CD14-positive monocyte (primary cell): ENCODE data around the gene CETP. TPM values are rescaled to one million over a fixed set of nuclear protein-coding genes. Genes with fewer than 3 reads are reported as not detected.

Experiments
- DNase-seq, 3 donors: peaks; one replicate each; pipeline ENCODE4 v3.0.0-alpha.2; 2011 to 2022
- H2AFZ ChIP-seq: 2 replicates; pipeline ENCODE4 v1.6.0; 2012; ENCODE audit warnings: mild to moderate bottlenecking, low read depth, low read length, inconsistent platforms; ENCODE audit not compliant: insufficient read depth, poor library complexity, severe bottlenecking
- H3K27ac ChIP-seq, 2 donors: 1 replicate in 1 of 2; 2 replicates in 1 of 2; pipeline ENCODE4 v1.5.1; 2012 to 2013; ENCODE audit warnings: low read length in 2 of 2, control low read depth in 1 of 2, inconsistent platforms in 1 of 2, low read depth in 1 of 2, mild to moderate bottlenecking in 1 of 2
- H3K27me3 ChIP-seq, 2 donors: one replicate each; pipeline versions ENCODE4 v1.6.0 to v1.6.1; 2011 to 2013; ENCODE audit warnings: low read length in 2 of 2; ENCODE audit not compliant: control insufficient read depth in 2 of 2, insufficient read depth in 2 of 2
- H3K36me3 ChIP-seq, 2 donors: replicated peaks in 1 of 2; 1 replicate in 1 of 2; 2 replicates in 1 of 2; pipeline versions ENCODE4 v1.5.1 to v1.6.1; 2012 to 2013; ENCODE audit warnings: low read length in 2 of 2, control low read depth in 1 of 2, inconsistent platforms in 1 of 2, mild to moderate bottlenecking in 1 of 2; ENCODE audit not compliant: insufficient read depth in 2 of 2, control insufficient read depth in 1 of 2
- H3K4me1 ChIP-seq, 2 donors: 1 replicate in 1 of 2; 2 replicates in 1 of 2; pipeline versions ENCODE4 v1.5.1 to v1.6.1; 2012 to 2013; ENCODE audit warnings: low read length in 2 of 2, control low read depth in 1 of 2, inconsistent platforms in 1 of 2, mild to moderate bottlenecking in 1 of 2, moderate library complexity in 1 of 2; ENCODE audit not compliant: insufficient read depth in 2 of 2, control insufficient read depth in 1 of 2
- H3K4me2 ChIP-seq: replicated peaks from 2 replicates; pipeline ENCODE3; 2012; ENCODE audit warnings: low read length, moderate library complexity, mild to moderate bottlenecking; ENCODE audit not compliant: poor library complexity, severe bottlenecking; ENCODE audit errors: extremely low read depth
- H3K4me3 ChIP-seq, 3 experiments: fragments of 200-600 bp in 1 of 3; sonication (generic) in 1 of 3; replicated peaks in 1 of 3; 1 replicate in 2 of 3; 2 replicates in 1 of 3; pipeline ENCODE4 v1.5.1; 2011 to 2013; ENCODE audit warnings: low read length in 3 of 3, mild to moderate bottlenecking in 3 of 3, control low read depth in 2 of 3, low read depth in 2 of 3, inconsistent platforms in 1 of 3, moderate library complexity in 1 of 3
- H3K79me2 ChIP-seq: 2 replicates; pipeline ENCODE4 v1.6.0; 2012; ENCODE audit warnings: mild to moderate bottlenecking, control low read depth, inconsistent platforms, low read length, moderate library complexity; ENCODE audit not compliant: insufficient read depth
- H3K9ac ChIP-seq: 2 replicates; pipeline ENCODE4 v1.6.0; 2017; ENCODE audit warnings: low read length, mild to moderate bottlenecking; ENCODE audit not compliant: insufficient read depth, poor library complexity, severe bottlenecking
- H3K9me3 ChIP-seq, 2 donors: replicated peaks in 1 of 2; 1 replicate in 1 of 2; 2 replicates in 1 of 2; pipeline versions ENCODE4 v1.5.1 to v1.6.1; 2012 to 2013; ENCODE audit warnings: low read length in 2 of 2, control low read depth in 1 of 2; ENCODE audit not compliant: control insufficient read depth in 1 of 2, insufficient read depth in 1 of 2
- H4K20me1 ChIP-seq: 2 replicates; pipeline ENCODE4 v1.6.0; 2012; ENCODE audit warnings: mild to moderate bottlenecking, low read length, control low read depth, moderate library complexity; ENCODE audit not compliant: insufficient read depth
- H3K27ac Mint-ChIP-seq, 7 donors: one replicate each; pipeline ENCODE4 v1.8.0; 2020; ENCODE audit warnings: mild to moderate bottlenecking in 7 of 7, mixed read lengths in 7 of 7, moderate library complexity in 6 of 7, inconsistent platforms in 2 of 7
- H3K27me3 Mint-ChIP-seq, 3 donors: one replicate each; pipeline ENCODE4 v1.8.0; 2021 to 2022; ENCODE audit warnings: low read depth in 3 of 3, mild to moderate bottlenecking in 3 of 3, mixed read lengths in 3 of 3, moderate library complexity in 3 of 3, inconsistent platforms in 1 of 3
- H3K36me3 Mint-ChIP-seq, 2 donors: one replicate each; pipeline ENCODE4 v1.8.0; 2020; ENCODE audit warnings: mixed read lengths in 2 of 2, inconsistent platforms in 1 of 2, mild to moderate bottlenecking in 1 of 2
- H3K4me1 Mint-ChIP-seq: one replicate; pipeline ENCODE4 v1.8.0; 2020; ENCODE audit warnings: mild to moderate bottlenecking, mixed read lengths
- H3K4me3 Mint-ChIP-seq, 2 donors: one replicate each; pipeline ENCODE4 v1.8.0; 2020; ENCODE audit warnings: mild to moderate bottlenecking in 2 of 2, mixed read lengths in 2 of 2, moderate library complexity in 1 of 2
- H3K9me3 Mint-ChIP-seq, 7 donors: one replicate each; pipeline ENCODE4 v1.8.0; 2020 to 2022; ENCODE audit warnings: mixed read lengths in 7 of 7, mild to moderate bottlenecking in 6 of 7, moderate library complexity in 6 of 7, inconsistent platforms in 2 of 7
- WGBS: methylation state at CpG from one replicate; pipeline ENCODE4 v1.1.5; 2013; ENCODE audit warnings: missing lambda C conversion rate; ENCODE audit not compliant: insufficient coverage; 5-methylcytosine and 5-hydroxymethylcytosine counted together
- intact Hi-C, 2 donors: fragments of 100-400 bp; cut with micrococcal nuclease; formaldehyde crosslinking; loops; one replicate each; pipeline versions ENCODE4 v1.15.0 to v1.15.1; 2023
- polyA plus RNA-seq, 3 donors: library from polyadenylated mRNA; depleted of rRNA in 1 of 3; unstranded in 2 of 3; stranded (reverse) in 1 of 3; fragments of 300-500 nt in 2 of 3; fragments of >200 nt in 1 of 3; fragmentation: Illumina TruSeq in 2 of 3; gene quantifications; 1 replicate in 2 of 3; 2 replicates in 1 of 3; pipeline ENCODE4 v1.2.3, GENCODE V29; 2012 to 2021
- TF ChIP-seq, protein P1 (sequence below): fragments of 200-600 bp; IDR thresholded peaks from one replicate; pipeline ENCODE4 v1.8.0; 2022; ENCODE audit warnings: antibody characterized with exemption, mild to moderate bottlenecking

The CETP gene
- polyA plus RNA-seq, 3 donors, result 0.61 to 2.1 (median 1.3) TPM

DNA sequence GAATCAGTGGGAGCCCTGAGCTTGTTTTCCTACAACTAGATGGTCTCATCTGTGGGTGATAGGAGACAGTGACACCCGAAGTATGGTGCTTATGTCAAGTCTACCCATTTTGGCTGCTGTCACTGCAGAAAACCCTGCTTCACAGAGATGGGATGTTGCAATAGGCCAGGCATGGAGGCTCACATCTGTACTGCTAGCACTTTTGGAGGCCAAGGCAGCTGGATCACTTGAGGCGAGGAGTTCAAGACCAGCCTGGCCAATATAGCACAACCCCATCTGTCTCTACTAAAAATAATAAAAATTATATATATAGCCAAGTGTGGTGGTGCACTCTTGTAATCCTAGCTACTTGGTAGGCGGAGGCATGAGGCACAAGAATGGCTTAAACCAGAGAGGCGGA lies 32.1 kb upstream of the CETP start:
- Histone ChIP-seq H3K27me3 (no peaks in the 10 kb centered on the region), H3K4me1 (peaks cover 26 to 31% of the 10 kb centered on the region in 2 donors), H3K4me3 (no peak overlapping the region), H2AFZ (no peak overlapping the region), H3K27ac (no peak overlapping the region), H3K9ac (no peak overlapping the region), H3K79me2 (peaks cover 26% of the 10 kb centered on the region), H4K20me1 (peaks cover 25% of the 10 kb centered on the region), H3K9me3 (no peaks in the 10 kb centered on the region), H3K36me3 (peaks cover 0 to 14% of the 10 kb centered on the region in 2 donors), H3K4me2 (no peak overlapping the region)
- DNase-seq, result no peak
- Mint-ChIP-seq H3K27me3 (peaks cover 2 to 18% (median 7%) of the 10 kb centered on the region in 3 donors), H3K36me3 (peaks cover 8 to 14% of the 10 kb centered on the region in 2 donors), H3K4me1 (peaks cover 23% of the 10 kb centered on the region), H3K27ac (no peak overlapping the region), H3K9me3 (peaks cover 0 to 2% (median 0%) of the 10 kb centered on the region in 7 donors), H3K4me3 (no peak overlapping the region)
- intact Hi-C loops, result loop anchor here (5.0 to 10.0 kb wide), 3 partner anchors 55 to 258 kb away; partner anchors contain the start of genes PSME3IP1 (in 1 of the 2), RSPRY1 (in 1 of the 2) and SLC12A3 (in 1 of the 2)
- TF ChIP-seq, protein P1, sequence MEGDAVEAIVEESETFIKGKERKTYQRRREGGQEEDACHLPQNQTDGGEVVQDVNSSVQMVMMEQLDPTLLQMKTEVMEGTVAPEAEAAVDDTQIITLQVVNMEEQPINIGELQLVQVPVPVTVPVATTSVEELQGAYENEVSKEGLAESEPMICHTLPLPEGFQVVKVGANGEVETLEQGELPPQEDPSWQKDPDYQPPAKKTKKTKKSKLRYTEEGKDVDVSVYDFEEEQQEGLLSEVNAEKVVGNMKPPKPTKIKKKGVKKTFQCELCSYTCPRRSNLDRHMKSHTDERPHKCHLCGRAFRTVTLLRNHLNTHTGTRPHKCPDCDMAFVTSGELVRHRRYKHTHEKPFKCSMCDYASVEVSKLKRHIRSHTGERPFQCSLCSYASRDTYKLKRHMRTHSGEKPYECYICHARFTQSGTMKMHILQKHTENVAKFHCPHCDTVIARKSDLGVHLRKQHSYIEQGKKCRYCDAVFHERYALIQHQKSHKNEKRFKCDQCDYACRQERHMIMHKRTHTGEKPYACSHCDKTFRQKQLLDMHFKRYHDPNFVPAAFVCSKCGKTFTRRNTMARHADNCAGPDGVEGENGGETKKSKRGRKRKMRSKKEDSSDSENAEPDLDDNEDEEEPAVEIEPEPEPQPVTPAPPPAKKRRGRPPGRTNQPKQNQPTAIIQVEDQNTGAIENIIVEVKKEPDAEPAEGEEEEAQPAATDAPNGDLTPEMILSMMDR, result no peak
- WGBS, result 94% methylated on average over 3 of the region's 4 CpGs

GRCh38 chr16:56930486-56931270 lies 31.1 kb upstream of the CETP start:
- intact Hi-C loops, result loop anchor here (5.0 to 10.0 kb wide), 3 partner anchors 56 to 257 kb away; partner anchors contain the start of genes PSME3IP1 (in 1 of the 2), RSPRY1 (in 1 of the 2) and SLC12A3 (in 1 of the 2)

More at GRCh38 chr16:56930486-56931270, 31.1 kb upstream of the CETP start:
- Histone ChIP-seq H3K27me3 (no peaks in the 10 kb centered on the region), H3K36me3 (peaks cover 8 to 24% of the 10 kb centered on the region in 2 donors), H3K9me3 (no peaks in the 10 kb centered on the region), H3K79me2 (peaks cover 37% of the 10 kb centered on the region), H3K9ac (peak overlapping the region; percentile 100), H4K20me1 (peaks cover 36% of the 10 kb centered on the region), H3K27ac (peak overlapping the region in 1 of 2 donors; percentile 99), H3K4me2 (peak overlapping the region; percentile 94), H3K4me3 (no peak overlapping the region), H2AFZ (peak overlapping the region; percentile 79), H3K4me1 (peaks cover 30 to 38% of the 10 kb centered on the region in 2 donors)
- Mint-ChIP-seq H3K36me3 (peaks cover 18 to 24% of the 10 kb centered on the region in 2 donors), H3K27me3 (peaks cover 2 to 16% (median 5%) of the 10 kb centered on the region in 3 donors), H3K9me3 (peaks cover 0 to 2% (median 0%) of the 10 kb centered on the region in 7 donors), H3K27ac (peak overlapping the region in 6 of 7 donors; percentile 96 to 98 (median 98)), H3K4me1 (peaks cover 29% of the 10 kb centered on the region), H3K4me3 (peak overlapping the region in 1 of 2 donors; percentile 39)
- DNase-seq, result no peak
- WGBS, result 100% methylated on average over 13 of the region's 15 CpGs
- TF ChIP-seq, protein P1, result no peak
